GM12801 (cell line): Measurements from ENCODE around the gene VPS13D.

Source experiments
- TF ChIP-seq, protein P1 (sequence below): IDR thresholded peaks from one replicate; pipeline ENCODE4 v1.5.1; 2011; ENCODE audit warnings: control low read depth; ENCODE audit not compliant: insufficient read length; ENCODE audit errors: extremely low read depth

VPS13D gene

DNA sequence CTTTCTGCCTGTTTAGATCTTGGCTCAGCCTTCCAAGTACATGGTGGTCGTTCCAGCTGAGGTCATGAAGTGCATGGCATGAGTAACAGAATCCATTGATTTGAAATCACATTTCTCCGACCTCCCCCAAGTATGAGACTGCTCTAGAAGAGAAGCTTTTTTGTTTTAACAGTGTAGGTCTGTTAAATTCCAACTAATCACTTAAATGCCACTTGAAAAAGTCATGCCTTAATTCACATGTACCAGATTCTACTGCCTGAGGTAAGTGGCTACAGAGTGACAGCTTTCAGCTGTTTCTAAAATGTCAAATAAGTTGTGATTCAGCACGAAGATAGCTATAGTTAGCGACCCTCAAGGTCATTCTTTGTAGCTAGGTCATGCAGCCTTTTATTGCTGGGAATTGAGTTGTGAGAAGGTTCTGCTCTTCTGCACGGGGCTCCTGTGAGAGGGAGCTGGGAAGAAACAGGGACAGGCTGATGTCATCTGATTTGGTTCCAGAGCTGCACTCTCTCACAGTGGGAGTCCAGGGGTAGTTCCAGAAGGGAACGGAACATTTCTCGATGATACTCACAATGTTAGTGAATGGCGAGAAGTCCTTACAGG is 112.7 kb downstream of the VPS13D start:
- TF ChIP-seq, protein P1, sequence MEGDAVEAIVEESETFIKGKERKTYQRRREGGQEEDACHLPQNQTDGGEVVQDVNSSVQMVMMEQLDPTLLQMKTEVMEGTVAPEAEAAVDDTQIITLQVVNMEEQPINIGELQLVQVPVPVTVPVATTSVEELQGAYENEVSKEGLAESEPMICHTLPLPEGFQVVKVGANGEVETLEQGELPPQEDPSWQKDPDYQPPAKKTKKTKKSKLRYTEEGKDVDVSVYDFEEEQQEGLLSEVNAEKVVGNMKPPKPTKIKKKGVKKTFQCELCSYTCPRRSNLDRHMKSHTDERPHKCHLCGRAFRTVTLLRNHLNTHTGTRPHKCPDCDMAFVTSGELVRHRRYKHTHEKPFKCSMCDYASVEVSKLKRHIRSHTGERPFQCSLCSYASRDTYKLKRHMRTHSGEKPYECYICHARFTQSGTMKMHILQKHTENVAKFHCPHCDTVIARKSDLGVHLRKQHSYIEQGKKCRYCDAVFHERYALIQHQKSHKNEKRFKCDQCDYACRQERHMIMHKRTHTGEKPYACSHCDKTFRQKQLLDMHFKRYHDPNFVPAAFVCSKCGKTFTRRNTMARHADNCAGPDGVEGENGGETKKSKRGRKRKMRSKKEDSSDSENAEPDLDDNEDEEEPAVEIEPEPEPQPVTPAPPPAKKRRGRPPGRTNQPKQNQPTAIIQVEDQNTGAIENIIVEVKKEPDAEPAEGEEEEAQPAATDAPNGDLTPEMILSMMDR = no peak

DNA sequence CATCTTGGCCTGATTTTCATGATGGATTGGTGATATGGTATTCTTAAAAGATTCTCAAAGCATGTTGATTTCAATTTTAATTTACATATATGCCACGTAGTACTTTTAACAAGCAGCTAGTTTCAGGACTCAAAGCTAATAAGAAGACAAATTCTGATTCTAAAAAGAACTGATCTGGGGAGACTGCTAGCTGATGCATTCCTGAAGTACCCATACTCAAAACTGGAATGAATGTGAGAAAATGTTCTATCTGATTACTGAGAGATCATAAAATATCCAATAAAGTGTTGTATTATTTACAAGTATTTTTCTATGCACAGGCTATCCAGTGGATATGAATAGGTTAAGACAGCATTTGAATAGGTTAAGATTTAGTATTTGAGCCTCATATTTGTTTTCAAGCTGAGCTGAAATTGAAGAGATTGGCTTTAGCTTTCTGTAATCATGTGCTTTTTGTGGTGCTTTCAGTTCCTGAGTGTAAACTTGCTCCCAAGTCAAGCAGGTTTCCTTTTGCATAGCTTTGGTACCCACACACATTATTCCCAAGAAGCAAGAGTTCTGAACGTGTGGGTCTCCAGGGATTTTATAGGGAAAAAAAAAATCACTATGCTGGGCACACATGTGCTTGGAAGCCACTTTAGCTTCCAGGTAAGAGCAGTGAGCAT is 114.1 kb downstream of the VPS13D start:
- TF ChIP-seq, protein P1 = no peak

DNA sequence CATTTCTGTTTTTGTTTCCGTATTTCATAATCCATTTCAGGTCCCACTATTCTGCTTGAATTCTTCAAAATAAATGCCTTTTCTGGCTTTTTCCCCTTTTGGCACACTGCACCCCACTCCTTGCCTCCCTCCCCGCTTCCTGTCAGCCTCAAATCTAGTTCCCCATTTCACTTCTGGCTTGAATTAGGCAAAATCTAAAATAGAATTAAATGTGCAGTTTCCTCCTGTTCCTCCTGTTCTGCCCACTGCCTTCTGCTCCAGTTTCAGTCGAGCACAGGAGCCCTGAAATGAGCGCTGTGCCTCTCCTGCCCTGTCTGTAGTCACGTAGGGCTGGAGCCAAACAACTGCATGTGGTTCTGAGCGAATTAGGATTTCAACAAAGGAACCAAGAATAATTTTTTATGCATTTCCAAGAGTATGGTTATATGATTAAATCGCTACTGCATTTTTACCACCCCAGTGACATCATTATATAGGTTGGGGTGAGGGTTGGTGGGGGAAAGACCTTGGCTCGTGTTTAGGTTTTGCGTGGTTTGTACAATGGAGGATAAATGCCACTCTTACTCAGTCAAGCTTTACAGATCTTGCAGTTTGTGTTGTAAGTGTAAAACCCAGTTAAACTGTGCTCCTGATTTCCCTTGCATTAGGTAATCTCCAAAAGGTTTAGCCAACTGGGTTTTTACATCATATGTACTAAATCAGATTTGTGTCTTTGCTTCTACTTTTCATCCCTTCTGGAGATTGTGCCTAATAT is 114.9 kb downstream of the VPS13D start:
- TF ChIP-seq, protein P1 = no peak

DNA sequence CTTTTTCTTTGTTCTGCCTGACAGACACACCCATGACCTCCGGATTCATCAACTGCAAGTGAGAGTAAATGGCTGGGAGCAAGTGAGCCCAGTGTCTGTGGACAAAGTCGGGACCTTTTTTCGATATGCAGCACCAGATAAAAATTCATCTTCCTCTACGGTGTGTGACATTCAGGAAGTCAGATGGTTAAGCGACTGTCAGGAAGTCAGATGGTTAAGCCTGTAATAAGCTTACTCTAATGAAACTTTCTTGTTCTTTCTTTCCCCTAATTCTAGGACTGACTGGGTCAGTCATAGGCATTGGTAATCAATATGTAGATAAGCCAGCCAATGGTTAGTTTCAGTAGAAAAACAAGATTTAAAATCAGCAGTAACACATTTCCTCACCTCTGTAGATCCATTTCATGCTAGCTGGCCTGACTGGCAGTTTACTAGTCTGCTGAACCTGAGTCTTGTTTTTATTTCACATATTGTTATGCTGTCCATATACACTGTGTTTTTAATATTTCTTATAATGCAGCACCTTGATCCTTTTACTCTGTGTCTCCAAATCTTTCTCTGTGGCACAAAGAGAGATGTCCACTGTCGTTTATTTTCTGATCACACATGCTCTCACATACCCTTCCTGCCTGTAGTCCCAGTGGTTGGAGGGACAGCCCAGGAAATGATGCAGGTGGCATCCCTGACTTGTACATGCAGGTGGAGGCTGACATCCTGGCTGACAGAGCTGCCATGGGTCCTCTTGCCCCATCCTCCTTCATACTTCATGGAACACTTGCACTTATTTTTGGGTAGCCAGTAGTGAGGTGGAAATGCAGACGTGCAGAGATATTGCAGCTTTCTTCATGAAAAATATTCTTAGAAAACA is 115.8 kb downstream of the VPS13D start:
- TF ChIP-seq, protein P1 = no peak

DNA sequence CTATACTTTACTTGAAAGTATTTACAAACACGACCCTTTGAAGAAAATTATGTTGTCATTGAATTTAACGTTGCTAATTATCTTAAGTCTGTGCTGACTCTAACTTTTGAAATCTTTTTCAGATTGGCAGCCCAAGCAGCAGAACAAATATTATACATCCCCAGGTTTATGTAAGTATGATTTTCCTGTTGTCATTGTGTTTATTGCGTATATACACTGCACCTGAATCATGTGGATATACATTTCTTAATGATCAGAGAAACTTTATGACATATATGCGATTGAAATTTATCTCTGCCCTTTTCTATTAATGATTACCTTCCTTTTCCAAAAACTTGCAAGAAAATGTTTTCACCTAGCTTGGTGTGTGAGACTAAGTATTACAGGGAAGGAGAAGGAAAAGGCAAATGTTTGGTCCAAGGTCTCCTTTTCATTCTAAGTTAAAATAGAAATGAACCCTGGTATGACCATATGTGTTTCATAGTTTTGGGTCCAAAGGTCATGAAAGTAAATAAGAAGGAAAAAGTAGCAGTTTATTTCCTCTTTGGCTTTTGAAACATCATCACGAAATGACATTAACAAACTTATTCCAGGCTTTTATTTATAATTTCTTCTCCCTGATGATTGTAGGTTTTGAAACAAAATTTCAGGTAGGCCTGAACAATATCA is 116.8 kb downstream of the VPS13D start:
- TF ChIP-seq, protein P1 = no peak

DNA sequence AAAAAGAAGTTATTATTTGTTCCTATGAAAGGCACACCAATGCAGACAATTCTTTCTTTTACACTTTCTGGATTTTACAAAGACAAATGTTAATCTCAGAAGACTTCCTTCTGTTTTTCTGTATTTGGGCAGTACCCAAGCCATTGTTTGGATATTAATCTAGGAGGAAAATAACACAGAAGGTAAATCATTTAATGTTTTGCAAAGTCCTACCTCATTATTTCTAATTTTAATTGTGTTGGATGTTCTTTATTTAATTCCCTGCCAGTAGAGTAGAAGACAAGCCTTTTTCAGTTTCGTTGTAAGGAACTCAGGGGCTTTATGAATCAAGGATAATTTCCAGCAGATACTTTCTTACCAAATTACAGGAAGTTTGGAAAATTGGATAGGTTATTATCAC is 118.3 kb downstream of the VPS13D start:
- TF ChIP-seq, protein P1 = no peak
